A549 (cell line): ENCODE data around the gene MAGI2. TPM values are rescaled to one million over a fixed set of nuclear protein-coding genes. Genes with fewer than 3 reads are reported as not detected.
"Not testable (repeated sequence)": the region's sequence is repeated elsewhere in the genome, so short reads cannot be mapped to it uniquely, and the experiment has no call there.

ENCODE experiments used
- ATAC-seq, 2 experiments: fragments of 200-7000 bp in 1 of 2; fragments of >200 bp in 1 of 2; cut with Nextera tagmentation in 1 of 2; cut with Tn5 transposase in 1 of 2; 3 replicates each; pipeline versions ENCODE4 v1.8.0 to v1.9.1; 2018 to 2020; ENCODE audit warnings: mild to moderate bottlenecking in 1 of 2, moderate library complexity in 1 of 2
- CTCF ChIA-PET: fragments of 300-600 bp; sonication (Branson Sonifier 250); formaldehyde crosslinking; extraction: SDS; loops from one replicate; lab custom pipeline; 2021; ENCODE audit warnings: antibody characterized with exemption, inconsistent platforms; lab: Yijun Ruan, JAX
- POLR2A ChIA-PET: fragments of 350-600 bp; formaldehyde crosslinking; extraction: SDS; loops from one replicate; lab custom pipeline; 2021; ENCODE audit warnings: antibody characterized with exemption, inconsistent platforms; lab: Yijun Ruan, JAX
- DNase-seq, 2 experiments: peaks; one replicate each; pipeline versions ENCODE4 v3.0.0 to v3.0.0-alpha.2; 2011 to 2016; ENCODE audit warnings: low read depth in 1 of 2, low spot score in 1 of 2
- FAIRE-seq: peaks from 2 replicates; lab custom pipeline; 2011; peaks lifted over from hg19 to GRCh38; lab: Jason Lieb, UNC
- H3K27ac ChIP-seq, 2 experiments: fragments of >200 bp; sonication (Bioruptor Twin); formaldehyde crosslinking; 3 replicates each; pipeline ENCODE4 v1.5.1; 2016 to 2017
- H3K4me1 ChIP-seq: fragments of >200 bp; sonication (Bioruptor Twin); formaldehyde crosslinking; 3 replicates; pipeline ENCODE4 v1.6.1; 2016
- H3K4me2 ChIP-seq: fragments of >200 bp; sonication (Bioruptor Twin); formaldehyde crosslinking; 3 replicates; pipeline ENCODE4 v1.6.1; 2016
- H3K4me3 ChIP-seq: fragments of >200 bp; sonication (Bioruptor Twin); formaldehyde crosslinking; 3 replicates; pipeline ENCODE4 v1.5.1; 2016
- H3K9me3 ChIP-seq: fragments of >200 bp; sonication (Bioruptor Twin); formaldehyde crosslinking; 3 replicates; pipeline ENCODE4 v1.6.1; 2016
- BHLHE40 ChIP-seq: IDR thresholded peaks from 2 replicates; pipeline ENCODE4 v1.6.1; 2012; ENCODE audit warnings: low read depth, low read length, inconsistent platforms
- CBX8 ChIP-seq: fragments of 200-600 bp; sonication (generic); IDR thresholded peaks from 2 replicates; pipeline ENCODE4 v1.6.1; 2016
- GATA3 ChIP-seq: IDR thresholded peaks from 2 replicates; pipeline ENCODE4 v1.6.1; 2012; ENCODE audit warnings: borderline replicate concordance
- HEYL ChIP-seq: fragments of 250-450 bp; sonication (Bioruptor Pico); IDR thresholded peaks from 2 replicates; pipeline ENCODE4 v1.8.0; 2021; ENCODE audit warnings: mild to moderate bottlenecking, moderate library complexity
- HOXA7 ChIP-seq: fragments of 250-450 bp; sonication (Bioruptor Pico); IDR thresholded peaks from 2 replicates; pipeline ENCODE4 v1.5.0; 2020; ENCODE audit warnings: mild to moderate bottlenecking, moderate library complexity
- HOXB5 ChIP-seq: fragments of 250-450 bp; sonication (Bioruptor Pico); IDR thresholded peaks from 2 replicates; pipeline ENCODE4 v1.5.0; 2020; ENCODE audit warnings: mild to moderate bottlenecking, moderate library complexity
- KDM5A ChIP-seq: fragments of 200-600 bp; sonication (generic); IDR thresholded peaks from 2 replicates; pipeline ENCODE4 v1.6.1; 2016; ENCODE audit warnings: antibody characterized with exemption, mild to moderate bottlenecking
- MAFK ChIP-seq: fragments of 450-650 bp; IDR thresholded peaks from 2 replicates; pipeline ENCODE4 v1.6.1; 2014; ENCODE audit not compliant: partially characterized antibody
- MAZ ChIP-seq: fragments of 150-350 bp; IDR thresholded peaks from 2 replicates; pipeline ENCODE4 v1.6.1; 2014; ENCODE audit warnings: antibody characterized with exemption, low read depth, low read length, borderline replicate concordance
- RCOR1 ChIP-seq: fragments of 150-350 bp; IDR thresholded peaks from 2 replicates; pipeline ENCODE4 v1.6.1; 2014; ENCODE audit warnings: antibody characterized with exemption, low read length, low read depth
- SMC3 ChIP-seq: fragments of >200 bp; sonication (Bioruptor Twin); formaldehyde crosslinking; IDR thresholded peaks from 3 replicates; pipeline ENCODE4 v1.6.1; 2018; ENCODE audit warnings: inconsistent platforms
- SREBF2 ChIP-seq: fragments of 450-650 bp; IDR thresholded peaks from 2 replicates; pipeline ENCODE4 v1.6.1; 2014; ENCODE audit warnings: mild to moderate bottlenecking, moderate library complexity
- ZSCAN20 ChIP-seq: fragments of 250-450 bp; sonication (Bioruptor Pico); IDR thresholded peaks from 2 replicates; pipeline ENCODE4 v1.8.0; 2022; ENCODE audit warnings: mild to moderate bottlenecking, moderate library complexity
- WGBS: methylation state at CpG from one replicate; pipeline ENCODE4 v1.1.6; 2017; ENCODE audit errors: missing lambda C conversion rate; 5-methylcytosine and 5-hydroxymethylcytosine counted together
- polyA plus RNA-seq, 4 experiments: library from polyadenylated mRNA; depleted of rRNA in 3 of 4; stranded (reverse); fragments of >200 nt; fragmentation: RNase III in 1 of 4; extraction: RNeasy Plus Mini Kit Qiagen cat#74134 plus additional on column Dnase treatment in 1 of 4; gene quantifications; 2 replicates in 3 of 4; 3 replicates in 1 of 4; pipeline ENCODE4 v1.2.3, GENCODE V29; 2011 to 2017
- TF ChIP-seq, protein P1 (sequence below): fragments of 200-600 bp; sonication (generic); IDR thresholded peaks from 2 replicates; pipeline ENCODE4 v1.6.1; 2016; ENCODE audit warnings: antibody characterized with exemption, mild to moderate bottlenecking, moderate library complexity
- TF ChIP-seq, protein P2 (sequence below): fragments of 250-450 bp; sonication (Bioruptor Pico); IDR thresholded peaks from 2 replicates; pipeline ENCODE4 v1.5.0; 2021; ENCODE audit warnings: mild to moderate bottlenecking, moderate library complexity, borderline replicate concordance
- TF ChIP-seq, protein P3 (sequence below): fragments of >200 bp; sonication (Bioruptor Twin); formaldehyde crosslinking; IDR thresholded peaks from 2 replicates; pipeline ENCODE4 v1.6.1; 2016
- TF ChIP-seq, protein P4 (sequence below): fragments of >200 bp; sonication (Bioruptor Twin); formaldehyde crosslinking; IDR thresholded peaks from 3 replicates; pipeline ENCODE4 v1.6.1; 2016
- TF ChIP-seq, protein P5 (sequence below): fragments of 150-350 bp; IDR thresholded peaks from 2 replicates; pipeline ENCODE4 v1.6.1; 2014; ENCODE audit warnings: low read depth, mild to moderate bottlenecking, low read length

Gene MAGI2
- polyA plus RNA-seq, 2 of the 4 experiments (the other 2 are of a cell fraction), result 0.48 to 0.81 TPM

DNA sequence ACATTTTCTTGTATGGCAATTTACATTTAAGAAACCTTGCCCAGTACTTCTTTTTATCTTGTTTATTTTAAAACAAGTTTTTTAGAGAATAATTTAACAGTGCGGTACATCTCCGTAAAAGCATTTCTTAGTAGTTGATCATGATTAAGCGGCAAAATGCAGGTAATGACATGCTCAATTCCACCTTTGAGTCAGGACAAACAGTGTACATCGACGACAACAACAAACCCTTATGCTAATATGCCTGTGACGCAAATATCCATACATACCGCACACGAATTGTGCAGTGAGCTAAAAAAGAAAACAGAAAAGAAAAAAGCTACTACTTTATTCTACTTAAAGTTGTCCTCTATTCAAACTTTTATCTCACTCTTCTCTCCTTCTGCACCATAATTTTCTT lies 1.9 kb downstream of the MAGI2 start:
- peak overlapping the region; percentile 93 for H3K4me2 ChIP-seq
- no peak for ATAC-seq
- POLR2A ChIA-PET, result interaction anchor here (0.8 kb wide), 1 partner anchor 153 kb away, joined by 4 read pairs; no protein-coding TSS in a partner anchor
- 60% methylated on average over 8 of the region's 8 CpGs for WGBS
- no peaks in the 10 kb centered on the region for H3K9me3 ChIP-seq
- FAIRE-seq, result no peak
- DNase-seq, result no peak
- CTCF ChIA-PET, result interaction anchor here (1.5 kb wide), 1 partner anchor 153 kb away, joined by 4 read pairs; no protein-coding TSS in a partner anchor
- H3K4me1 ChIP-seq, result 0 out of 3 replicates have a peak, but pooled peaks cover 3% of the 10 kb centered on the region
- H3K27ac ChIP-seq, result peak overlapping the region; percentile 87 to 92
- TF ChIP-seq, protein P1, sequence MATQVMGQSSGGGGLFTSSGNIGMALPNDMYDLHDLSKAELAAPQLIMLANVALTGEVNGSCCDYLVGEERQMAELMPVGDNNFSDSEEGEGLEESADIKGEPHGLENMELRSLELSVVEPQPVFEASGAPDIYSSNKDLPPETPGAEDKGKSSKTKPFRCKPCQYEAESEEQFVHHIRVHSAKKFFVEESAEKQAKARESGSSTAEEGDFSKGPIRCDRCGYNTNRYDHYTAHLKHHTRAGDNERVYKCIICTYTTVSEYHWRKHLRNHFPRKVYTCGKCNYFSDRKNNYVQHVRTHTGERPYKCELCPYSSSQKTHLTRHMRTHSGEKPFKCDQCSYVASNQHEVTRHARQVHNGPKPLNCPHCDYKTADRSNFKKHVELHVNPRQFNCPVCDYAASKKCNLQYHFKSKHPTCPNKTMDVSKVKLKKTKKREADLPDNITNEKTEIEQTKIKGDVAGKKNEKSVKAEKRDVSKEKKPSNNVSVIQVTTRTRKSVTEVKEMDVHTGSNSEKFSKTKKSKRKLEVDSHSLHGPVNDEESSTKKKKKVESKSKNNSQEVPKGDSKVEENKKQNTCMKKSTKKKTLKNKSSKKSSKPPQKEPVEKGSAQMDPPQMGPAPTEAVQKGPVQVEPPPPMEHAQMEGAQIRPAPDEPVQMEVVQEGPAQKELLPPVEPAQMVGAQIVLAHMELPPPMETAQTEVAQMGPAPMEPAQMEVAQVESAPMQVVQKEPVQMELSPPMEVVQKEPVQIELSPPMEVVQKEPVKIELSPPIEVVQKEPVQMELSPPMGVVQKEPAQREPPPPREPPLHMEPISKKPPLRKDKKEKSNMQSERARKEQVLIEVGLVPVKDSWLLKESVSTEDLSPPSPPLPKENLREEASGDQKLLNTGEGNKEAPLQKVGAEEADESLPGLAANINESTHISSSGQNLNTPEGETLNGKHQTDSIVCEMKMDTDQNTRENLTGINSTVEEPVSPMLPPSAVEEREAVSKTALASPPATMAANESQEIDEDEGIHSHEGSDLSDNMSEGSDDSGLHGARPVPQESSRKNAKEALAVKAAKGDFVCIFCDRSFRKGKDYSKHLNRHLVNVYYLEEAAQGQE, result no peak
- TF ChIP-seq, protein P2, sequence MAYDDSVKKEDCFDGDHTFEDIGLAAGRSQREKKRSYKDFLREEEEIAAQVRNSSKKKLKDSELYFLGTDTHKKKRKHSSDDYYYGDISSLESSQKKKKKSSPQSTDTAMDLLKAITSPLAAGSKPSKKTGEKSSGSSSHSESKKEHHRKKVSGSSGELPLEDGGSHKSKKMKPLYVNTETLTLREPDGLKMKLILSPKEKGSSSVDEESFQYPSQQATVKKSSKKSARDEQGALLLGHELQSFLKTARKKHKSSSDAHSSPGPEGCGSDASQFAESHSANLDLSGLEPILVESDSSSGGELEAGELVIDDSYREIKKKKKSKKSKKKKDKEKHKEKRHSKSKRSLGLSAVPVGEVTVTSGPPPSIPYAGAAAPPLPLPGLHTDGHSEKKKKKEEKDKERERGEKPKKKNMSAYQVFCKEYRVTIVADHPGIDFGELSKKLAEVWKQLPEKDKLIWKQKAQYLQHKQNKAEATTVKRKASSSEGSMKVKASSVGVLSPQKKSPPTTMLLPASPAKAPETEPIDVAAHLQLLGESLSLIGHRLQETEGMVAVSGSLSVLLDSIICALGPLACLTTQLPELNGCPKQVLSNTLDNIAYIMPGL (CRISPR knock-in tag), result no peak
- TF ChIP-seq, all 56 proteins: peak for 0
- H3K4me3 ChIP-seq, result peak overlapping the region; percentile 85

DNA sequence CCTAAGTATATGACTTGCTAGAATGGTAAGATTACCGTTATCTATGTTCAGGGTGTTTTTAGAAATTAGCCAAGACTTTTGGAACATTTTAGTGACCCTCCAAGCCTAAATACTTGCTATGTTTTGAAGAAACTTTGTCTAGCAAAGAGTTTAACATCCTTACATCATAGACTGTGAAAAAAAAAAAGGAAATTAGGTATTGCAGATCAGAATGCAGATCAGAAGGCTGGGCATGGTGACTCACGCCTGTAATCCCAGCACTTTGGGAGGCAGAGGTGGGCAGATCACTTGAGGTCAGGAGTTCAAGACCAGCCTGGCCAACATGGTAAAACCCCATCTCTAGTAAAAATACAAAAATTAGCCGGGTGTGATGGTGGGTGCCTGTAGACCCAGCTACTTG lies 10.7 kb downstream of the MAGI2 start:
- WGBS, result 89% methylated on average over 3 of the region's 3 CpGs
- H3K4me3 ChIP-seq, H3K4me1 ChIP-seq, H3K27ac ChIP-seq, POLR2A ChIA-PET, ATAC-seq, DNase-seq, H3K9me3 ChIP-seq, H3K4me2 ChIP-seq, FAIRE-seq: not testable (repeated sequence)
- CTCF ChIA-PET, result interaction anchor here (0.7 to 0.9 kb wide), 2 partner anchors 33 to 130 kb away, joined by 3 read pairs; no protein-coding TSS in a partner anchor

DNA sequence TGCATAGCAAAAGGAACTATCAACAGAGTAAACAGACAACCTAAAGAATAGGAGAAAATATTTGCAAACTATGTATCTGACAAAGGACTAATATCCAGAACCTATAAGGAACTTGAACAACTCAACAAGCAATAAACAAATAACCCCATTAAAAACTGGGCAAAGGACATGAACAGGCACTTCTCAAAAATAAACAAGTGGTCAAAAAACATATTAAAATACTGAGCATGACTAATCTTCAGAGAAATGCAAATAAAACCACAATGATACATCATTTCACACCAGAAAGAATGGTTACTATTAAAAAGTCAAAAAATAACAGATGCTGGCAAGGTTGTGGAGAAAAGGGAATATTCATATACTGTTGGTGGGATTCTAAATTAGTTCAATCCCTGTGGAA lies 17.1 kb downstream of the MAGI2 start:
- DNase-seq, result no peak
- no peak for FAIRE-seq
- TF ChIP-seq RCOR1 (no peak), CBX8 (no peak), GATA3 (no peak), KDM5A (no peak), HEYL (no peak), BHLHE40 (no peak), SREBF2 (no peak), HOXA7 (CRISPR knock-in tag) (no peak), ZSCAN20 (no peak), SMC3 (no peak), HOXB5 (CRISPR knock-in tag) (no peak), MAZ (no peak), MAFK (no peak)
- TF ChIP-seq, protein P3, sequence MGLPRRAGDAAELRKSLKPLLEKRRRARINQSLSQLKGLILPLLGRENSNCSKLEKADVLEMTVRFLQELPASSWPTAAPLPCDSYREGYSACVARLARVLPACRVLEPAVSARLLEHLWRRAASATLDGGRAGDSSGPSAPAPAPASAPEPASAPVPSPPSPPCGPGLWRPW, result no peak
- TF ChIP-seq, protein P4, sequence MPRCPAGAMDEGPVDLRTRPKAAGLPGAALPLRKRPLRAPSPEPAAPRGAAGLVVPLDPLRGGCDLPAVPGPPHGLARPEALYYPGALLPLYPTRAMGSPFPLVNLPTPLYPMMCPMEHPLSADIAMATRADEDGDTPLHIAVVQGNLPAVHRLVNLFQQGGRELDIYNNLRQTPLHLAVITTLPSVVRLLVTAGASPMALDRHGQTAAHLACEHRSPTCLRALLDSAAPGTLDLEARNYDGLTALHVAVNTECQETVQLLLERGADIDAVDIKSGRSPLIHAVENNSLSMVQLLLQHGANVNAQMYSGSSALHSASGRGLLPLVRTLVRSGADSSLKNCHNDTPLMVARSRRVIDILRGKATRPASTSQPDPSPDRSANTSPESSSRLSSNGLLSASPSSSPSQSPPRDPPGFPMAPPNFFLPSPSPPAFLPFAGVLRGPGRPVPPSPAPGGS, result no peak
- TF ChIP-seq, protein P5, sequence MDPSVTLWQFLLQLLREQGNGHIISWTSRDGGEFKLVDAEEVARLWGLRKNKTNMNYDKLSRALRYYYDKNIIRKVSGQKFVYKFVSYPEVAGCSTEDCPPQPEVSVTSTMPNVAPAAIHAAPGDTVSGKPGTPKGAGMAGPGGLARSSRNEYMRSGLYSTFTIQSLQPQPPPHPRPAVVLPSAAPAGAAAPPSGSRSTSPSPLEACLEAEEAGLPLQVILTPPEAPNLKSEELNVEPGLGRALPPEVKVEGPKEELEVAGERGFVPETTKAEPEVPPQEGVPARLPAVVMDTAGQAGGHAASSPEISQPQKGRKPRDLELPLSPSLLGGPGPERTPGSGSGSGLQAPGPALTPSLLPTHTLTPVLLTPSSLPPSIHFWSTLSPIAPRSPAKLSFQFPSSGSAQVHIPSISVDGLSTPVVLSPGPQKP, result no peak
- no peak overlapping the region for H3K27ac ChIP-seq
- POLR2A ChIA-PET, result no interaction called here
- no peaks in the 10 kb centered on the region for H3K4me1 ChIP-seq
- CTCF ChIA-PET, result no interaction called here
- no peak overlapping the region for H3K4me2 ChIP-seq
- no peaks in the 10 kb centered on the region for H3K9me3 ChIP-seq
- no peak for ATAC-seq
- no peak overlapping the region for H3K4me3 ChIP-seq
